ENCODE results near the gene HRC. TPM values are rescaled to one million over a fixed set of nuclear protein-coding genes. Genes with fewer than 3 reads are reported as not detected.

Gene HRC
- total and polyA plus RNA-seq, 2 of the 8 experiments (the other 6 are each of a cell fraction or from before 2014, with no cell fraction given): 2.3 to 2.6 TPM

- no peak for TF ChIP-seq CHD7 (IDR thresholded peaks at IDR 0.05; ENCODE audit: insufficient replicate concordance, low read length)
- TF ChIP-seq KDM1A (IDR thresholded peaks at IDR 0.05; ENCODE audit: borderline replicate concordance, low read length): no peak
- no peak for TF ChIP-seq CBX8 (IDR thresholded peaks at IDR 0.05; ENCODE audit: borderline replicate concordance, low read depth, low read length)
- no peak for TF ChIP-seq CHD1 (IDR thresholded peaks at IDR 0.05; ENCODE audit: low read depth, low read length)
- TF ChIP-seq CBX5 (IDR thresholded peaks at IDR 0.05; ENCODE audit: low read depth, low read length): no peak
- TF ChIP-seq NANOG (IDR thresholded peaks at IDR 0.05; ENCODE audit: insufficient read depth, low read depth, low read length, poor library complexity, severe bottlenecking): no peak
- peak; percentile 54; the same call in 1 of the 2 replicates for TF ChIP-seq CHD2 (IDR thresholded peaks at IDR 0.05; ENCODE audit: low read length)
- 0 out of 2 replicates have a peak, but pooled peaks have one; percentile 43 for TF ChIP-seq TBP (IDR thresholded peaks at IDR 0.05; ENCODE audit: low read depth, low read length)
- no peak for TF ChIP-seq FOSL1 (IDR thresholded peaks at IDR 0.05; ENCODE audit: insufficient read depth, low read depth, low read length)
- peak; percentile 66; the same call in 1 of the 2 replicates for TF ChIP-seq POLR2AphosphoS5 (IDR thresholded peaks at IDR 0.05; ENCODE audit: low read depth, low read length)
- TF ChIP-seq BCL11A (IDR thresholded peaks at IDR 0.05; ENCODE audit: low read depth in 2 of 2, low read length in 2 of 2): no peak
These were observed 12.3 kb downstream of the HRC start (continued) for GRCh38 chr19:49142866-49143335.

All from H1 (cell line).